ENCODE results near the gene CDK17.

The CDK17 gene

DNA sequence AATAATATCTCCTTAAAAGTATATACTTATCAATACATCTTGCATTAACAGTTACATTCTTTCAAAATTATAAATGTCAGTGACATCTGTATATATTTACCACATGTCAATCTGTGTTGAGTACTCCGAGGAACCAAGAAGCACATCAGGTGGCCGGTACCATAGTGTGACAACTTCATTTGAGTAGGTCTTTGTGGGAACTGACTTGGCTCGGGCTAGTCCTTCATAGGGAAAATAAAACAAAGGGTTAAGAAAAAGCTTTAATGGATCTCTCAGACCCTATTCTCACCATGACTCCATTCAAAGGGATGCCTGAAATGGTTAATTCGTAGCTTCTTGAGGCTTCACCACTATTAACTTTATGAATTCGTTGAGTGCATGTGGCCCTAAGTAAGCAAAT is 111.2 kb downstream of the CDK17 start:
- H3K36me3 ChIP-seq (ENCODE audit: insufficient read depth, insufficient read length, low read length), result peaks cover 50% of the 10 kb centered on the region
- H3K9ac ChIP-seq (ENCODE audit: insufficient read length, low read depth), result no peak overlapping the region
- no peaks in the 10 kb centered on the region for H3K27me3 ChIP-seq (ENCODE audit: insufficient read depth, insufficient read length)
- no peaks in the 10 kb centered on the region for H3K9me3 ChIP-seq (ENCODE audit: insufficient read depth, low read length)
- no peak for TF ChIP-seq YY1 (IDR thresholded peaks at IDR 0.05; ENCODE audit: insufficient read depth, insufficient read length)
- no peak for TF ChIP-seq SUZ12 (IDR thresholded peaks at IDR 0.05; ENCODE audit: extremely low read depth, insufficient read depth, insufficient read length)
- no peak for TF ChIP-seq ZNF274 (IDR thresholded peaks at IDR 0.05; ENCODE audit: low read depth, low read length)
- no peak for DNase-seq (ENCODE audit: low read depth, low spot score)
- no peaks in the 10 kb centered on the region for H3K4me1 ChIP-seq (ENCODE audit: insufficient read depth, insufficient read length)
- no peak overlapping the region for H3K4me3 ChIP-seq (ENCODE audit: insufficient read length, low read depth)

- Histone ChIP-seq H3K4me3 (ENCODE audit: insufficient read length, low read depth) (no peak overlapping the region), H3K4me1 (ENCODE audit: insufficient read depth, insufficient read length) (no peaks in the 10 kb centered on the region), H3K9me3 (ENCODE audit: insufficient read depth, low read length) (no peaks in the 10 kb centered on the region), H3K36me3 (ENCODE audit: insufficient read depth, insufficient read length, low read length) (peaks cover 76% of the 10 kb centered on the region), H3K27me3 (ENCODE audit: insufficient read depth, insufficient read length) (no peaks in the 10 kb centered on the region), H3K9ac (ENCODE audit: insufficient read length, low read depth) (no peak overlapping the region)
- no peak for DNase-seq (ENCODE audit: low read depth, low spot score)
- TF ChIP-seq YY1 (IDR thresholded peaks at IDR 0.05; ENCODE audit: insufficient read depth, insufficient read length), result no peak
- no peak for TF ChIP-seq ZNF274 (IDR thresholded peaks at IDR 0.05; ENCODE audit: low read depth, low read length)
- TF ChIP-seq SUZ12 (IDR thresholded peaks at IDR 0.05; ENCODE audit: extremely low read depth, insufficient read depth, insufficient read length), result no peak
Measured at GRCh38 chr12:96285158-96285557, 115.1 kb downstream of the CDK17 start.

DNA sequence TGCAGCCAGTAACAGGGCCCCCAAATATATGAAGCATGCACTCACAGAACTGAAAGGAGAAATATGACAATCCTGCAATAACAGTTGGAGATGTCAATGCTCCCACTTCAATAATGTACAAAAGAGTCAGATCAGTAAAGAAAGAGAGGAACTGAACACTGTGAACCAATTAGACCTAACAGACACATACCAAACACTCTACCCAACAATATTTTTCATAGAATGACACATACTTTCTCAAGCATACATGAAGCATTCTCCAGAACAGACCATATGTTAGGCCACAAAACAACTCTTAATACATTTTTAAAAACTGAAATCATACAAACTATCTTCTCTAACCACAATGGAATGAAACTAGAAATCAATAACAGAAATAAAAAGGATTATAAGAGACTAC is 125.9 kb downstream of the CDK17 start:
- Histone ChIP-seq H3K36me3 (ENCODE audit: insufficient read depth, insufficient read length, low read length) (peaks cover 34% of the 10 kb centered on the region), H3K27me3 (ENCODE audit: insufficient read depth, insufficient read length) (no peaks in the 10 kb centered on the region), H3K4me3 (ENCODE audit: insufficient read length, low read depth) (no peak overlapping the region), H3K9ac (ENCODE audit: insufficient read length, low read depth) (no peak overlapping the region), H3K4me1 (ENCODE audit: insufficient read depth, insufficient read length) (no peaks in the 10 kb centered on the region), H3K9me3 (ENCODE audit: insufficient read depth, low read length) (no peaks in the 10 kb centered on the region)
- TF ChIP-seq SUZ12 (IDR thresholded peaks at IDR 0.05; ENCODE audit: extremely low read depth, insufficient read depth, insufficient read length) (no peak), YY1 (IDR thresholded peaks at IDR 0.05; ENCODE audit: insufficient read depth, insufficient read length) (no peak), ZNF274 (IDR thresholded peaks at IDR 0.05; ENCODE audit: low read depth, low read length) (no peak)
- no peak for DNase-seq (ENCODE audit: low read depth, low spot score)

- no peak overlapping the region for H3K9ac ChIP-seq (ENCODE audit: insufficient read length, low read depth)
- H3K4me3 ChIP-seq (ENCODE audit: insufficient read length, low read depth), result no peak overlapping the region
- TF ChIP-seq YY1 (IDR thresholded peaks at IDR 0.05; ENCODE audit: insufficient read depth, insufficient read length) (no peak), ZNF274 (IDR thresholded peaks at IDR 0.05; ENCODE audit: low read depth, low read length) (no peak), SUZ12 (IDR thresholded peaks at IDR 0.05; ENCODE audit: extremely low read depth, insufficient read depth, insufficient read length) (no peak)
- H3K36me3 ChIP-seq (ENCODE audit: insufficient read depth, insufficient read length, low read length), result peaks cover 51% of the 10 kb centered on the region
- no peaks in the 10 kb centered on the region for H3K4me1 ChIP-seq (ENCODE audit: insufficient read depth, insufficient read length)
- no peak for DNase-seq (ENCODE audit: low read depth, low spot score)
- H3K27me3 ChIP-seq (ENCODE audit: insufficient read depth, insufficient read length), result no peaks in the 10 kb centered on the region
- H3K9me3 ChIP-seq (ENCODE audit: insufficient read depth, low read length), result no peaks in the 10 kb centered on the region
Measured at GRCh38 chr12:96271469-96272199, 128.6 kb downstream of the CDK17 start.

GRCh38 chr12:96266238-96266637 is 134.0 kb downstream of the CDK17 start:
- H3K27me3 ChIP-seq (ENCODE audit: insufficient read depth, insufficient read length), result no peaks in the 10 kb centered on the region
- H3K4me3 ChIP-seq (ENCODE audit: insufficient read length, low read depth), result no peak overlapping the region
- DNase-seq (ENCODE audit: low read depth, low spot score), result no peak
- H3K4me1 ChIP-seq (ENCODE audit: insufficient read depth, insufficient read length), result no peaks in the 10 kb centered on the region
- H3K9me3 ChIP-seq (ENCODE audit: insufficient read depth, low read length), result no peaks in the 10 kb centered on the region
- no peak overlapping the region for H3K9ac ChIP-seq (ENCODE audit: insufficient read length, low read depth)
- peaks cover 67% of the 10 kb centered on the region for H3K36me3 ChIP-seq (ENCODE audit: insufficient read depth, insufficient read length, low read length)
- TF ChIP-seq YY1 (IDR thresholded peaks at IDR 0.05; ENCODE audit: insufficient read depth, insufficient read length) (no peak), ZNF274 (IDR thresholded peaks at IDR 0.05; ENCODE audit: low read depth, low read length) (no peak), SUZ12 (IDR thresholded peaks at IDR 0.05; ENCODE audit: extremely low read depth, insufficient read depth, insufficient read length) (no peak)

DNA sequence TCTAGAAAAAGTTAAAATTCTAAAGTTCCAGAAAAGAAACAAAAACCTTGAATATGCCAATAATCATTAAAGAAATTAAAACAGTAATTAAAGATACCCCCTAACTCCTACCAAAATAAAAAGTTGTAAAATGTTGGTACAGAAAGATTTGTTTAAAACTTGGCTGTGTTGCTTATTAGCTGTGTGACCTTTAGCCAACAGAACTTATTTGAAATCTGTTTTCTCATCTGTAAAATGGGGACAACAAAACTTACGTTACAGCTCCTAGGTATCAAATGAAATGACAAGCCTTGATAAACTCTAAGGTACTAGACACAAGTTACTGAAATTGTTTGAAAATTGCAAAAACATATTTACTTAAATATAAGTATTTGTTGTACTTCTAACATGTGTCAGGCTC is 134.4 kb downstream of the CDK17 start:
- Histone ChIP-seq H3K9ac (ENCODE audit: insufficient read length, low read depth) (no peak overlapping the region), H3K27me3 (ENCODE audit: insufficient read depth, insufficient read length) (no peaks in the 10 kb centered on the region), H3K36me3 (ENCODE audit: insufficient read depth, insufficient read length, low read length) (peaks cover 67% of the 10 kb centered on the region), H3K9me3 (ENCODE audit: insufficient read depth, low read length) (no peaks in the 10 kb centered on the region), H3K4me1 (ENCODE audit: insufficient read depth, insufficient read length) (no peaks in the 10 kb centered on the region), H3K4me3 (ENCODE audit: insufficient read length, low read depth) (no peak overlapping the region)
- TF ChIP-seq ZNF274 (IDR thresholded peaks at IDR 0.05; ENCODE audit: low read depth, low read length), result no peak
- no peak for TF ChIP-seq YY1 (IDR thresholded peaks at IDR 0.05; ENCODE audit: insufficient read depth, insufficient read length)
- no peak for TF ChIP-seq SUZ12 (IDR thresholded peaks at IDR 0.05; ENCODE audit: extremely low read depth, insufficient read depth, insufficient read length)
- no peak for DNase-seq (ENCODE audit: low read depth, low spot score)

GRCh38 chr12:96265400-96265799 is 134.8 kb downstream of the CDK17 start:
- H3K4me1 ChIP-seq (ENCODE audit: insufficient read depth, insufficient read length), result no peaks in the 10 kb centered on the region
- H3K9me3 ChIP-seq (ENCODE audit: insufficient read depth, low read length), result no peaks in the 10 kb centered on the region
- no peak overlapping the region for H3K9ac ChIP-seq (ENCODE audit: insufficient read length, low read depth)
- no peak overlapping the region for H3K4me3 ChIP-seq (ENCODE audit: insufficient read length, low read depth)
- no peaks in the 10 kb centered on the region for H3K27me3 ChIP-seq (ENCODE audit: insufficient read depth, insufficient read length)
- TF ChIP-seq YY1 (IDR thresholded peaks at IDR 0.05; ENCODE audit: insufficient read depth, insufficient read length) (no peak), ZNF274 (IDR thresholded peaks at IDR 0.05; ENCODE audit: low read depth, low read length) (no peak), SUZ12 (IDR thresholded peaks at IDR 0.05; ENCODE audit: extremely low read depth, insufficient read depth, insufficient read length) (no peak)
- H3K36me3 ChIP-seq (ENCODE audit: insufficient read depth, insufficient read length, low read length), result peaks cover 69% of the 10 kb centered on the region
- no peak for DNase-seq (ENCODE audit: low read depth, low spot score)

All from NT2/D1 (cell line).